ENCODE data around the gene TASP1. TPM values are rescaled to one million over a fixed set of nuclear protein-coding genes. Genes with fewer than 3 reads are reported as not detected.
"Not testable (repeated sequence)": the region's sequence is repeated elsewhere in the genome, so short reads cannot be mapped to it uniquely, and the experiment has no call there.

The TASP1 gene
- total RNA-seq, 1 experiment from 2014 or later: 9.5 TPM

DNA sequence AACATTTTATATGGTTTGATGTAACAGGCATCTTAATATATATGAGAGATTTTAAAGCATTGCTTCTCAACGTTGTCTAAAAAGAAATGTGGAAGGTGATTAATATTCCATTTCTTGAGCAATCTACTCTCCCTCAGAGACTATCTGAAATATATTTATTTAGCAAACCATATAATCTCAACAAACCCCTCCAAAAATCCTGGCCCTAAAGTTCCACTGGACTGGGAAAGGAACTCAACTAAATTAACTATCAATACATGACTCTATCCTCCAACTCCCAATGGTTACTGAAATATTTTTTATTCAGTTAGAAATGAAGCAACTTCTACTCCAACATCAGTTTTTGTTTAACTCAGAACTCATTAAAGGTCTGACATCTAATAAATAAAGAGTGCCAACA is 6.3 kb downstream of the TASP1 start:
- Histone ChIP-seq H2AFZ (ENCODE audit: low read length) (no peak overlapping the region), H3K23ac (ENCODE audit: insufficient read length, low read depth, low read length) (no peak overlapping the region), H3K4me2 (ENCODE audit: insufficient read depth, insufficient read length, low read length) (no peak overlapping the region), H3K56ac (ENCODE audit: insufficient read length, low read depth, low read length) (no peak overlapping the region), H3K79me2 (ENCODE audit: insufficient read depth, low read length) (peaks cover 4% of the 10 kb centered on the region; the same call in 1 of the 2 replicates), H3K18ac (ENCODE audit: insufficient read length, low read depth, low read length) (no peak overlapping the region), H4K20me1 (ENCODE audit: control insufficient read depth, insufficient read depth, insufficient read length) (no peaks in the 10 kb centered on the region), H3K27ac (ENCODE audit: insufficient read length, low read depth, low read length) (no peak overlapping the region), H3K4me1 (ENCODE audit: insufficient read depth, low read length) (no peaks in the 10 kb centered on the region; the same call in 1 of the 2 replicates), H4K91ac (ENCODE audit: insufficient read length, low read depth, low read length) (no peak overlapping the region), H2BK5ac (ENCODE audit: insufficient read length, low read length) (no peak overlapping the region), H2BK12ac (ENCODE audit: insufficient read length, low read depth, low read length) (no peak overlapping the region), H4K5ac (ENCODE audit: insufficient read length, low read depth, low read length) (no peak overlapping the region), H3K9me3 (ENCODE audit: control insufficient read depth, low read depth, low read length) (no peaks in the 10 kb centered on the region), H4K8ac (replicated peaks; ENCODE audit: insufficient read length, low read depth, low read length) (no peak overlapping the region), H3K9ac (ENCODE audit: extremely low read depth, insufficient read length, low read length) (no peak overlapping the region), H2BK20ac (ENCODE audit: low read depth, low read length, poor library complexity, severe bottlenecking) (no peak overlapping the region), H2BK120ac (ENCODE audit: low read depth, low read length, poor library complexity, severe bottlenecking) (no peak overlapping the region), H3K14ac (ENCODE audit: insufficient read depth, low read length) (no peak overlapping the region), H3T11ph (ENCODE audit: low read length) (no peak overlapping the region), H3K4ac (ENCODE audit: low read depth, low read length) (no peak overlapping the region), H3K23me2 (ENCODE audit: insufficient read length, low read depth, low read length, poor library complexity, severe bottlenecking) (no peaks in the 10 kb centered on the region), H2BK15ac (ENCODE audit: low read depth, low read length) (no peak overlapping the region), H3K27me3 (ENCODE audit: insufficient read depth, low read length) (no peaks in the 10 kb centered on the region), H2AK5ac (ENCODE audit: insufficient read length, low read length) (no peak overlapping the region), H3K79me1 (ENCODE audit: insufficient read depth, low read depth, low read length, poor library complexity, severe bottlenecking) (peaks cover 3% of the 10 kb centered on the region)
- peaks cover 18 to 20% of the 10 kb centered on the region in 2 experiments for H3K4me1 Mint-ChIP-seq
- TF ChIP-seq, protein P1, sequence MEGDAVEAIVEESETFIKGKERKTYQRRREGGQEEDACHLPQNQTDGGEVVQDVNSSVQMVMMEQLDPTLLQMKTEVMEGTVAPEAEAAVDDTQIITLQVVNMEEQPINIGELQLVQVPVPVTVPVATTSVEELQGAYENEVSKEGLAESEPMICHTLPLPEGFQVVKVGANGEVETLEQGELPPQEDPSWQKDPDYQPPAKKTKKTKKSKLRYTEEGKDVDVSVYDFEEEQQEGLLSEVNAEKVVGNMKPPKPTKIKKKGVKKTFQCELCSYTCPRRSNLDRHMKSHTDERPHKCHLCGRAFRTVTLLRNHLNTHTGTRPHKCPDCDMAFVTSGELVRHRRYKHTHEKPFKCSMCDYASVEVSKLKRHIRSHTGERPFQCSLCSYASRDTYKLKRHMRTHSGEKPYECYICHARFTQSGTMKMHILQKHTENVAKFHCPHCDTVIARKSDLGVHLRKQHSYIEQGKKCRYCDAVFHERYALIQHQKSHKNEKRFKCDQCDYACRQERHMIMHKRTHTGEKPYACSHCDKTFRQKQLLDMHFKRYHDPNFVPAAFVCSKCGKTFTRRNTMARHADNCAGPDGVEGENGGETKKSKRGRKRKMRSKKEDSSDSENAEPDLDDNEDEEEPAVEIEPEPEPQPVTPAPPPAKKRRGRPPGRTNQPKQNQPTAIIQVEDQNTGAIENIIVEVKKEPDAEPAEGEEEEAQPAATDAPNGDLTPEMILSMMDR (conservative IDR thresholded peaks at IDR 0.05): no peak
- H3K27ac Mint-ChIP-seq: no peak overlapping the region; a peak in 1 of 7 replicates
- peaks cover 10 to 14% (median 10%) of the 10 kb centered on the region in 3 experiments; a peak in 5 of 7 replicates for H3K36me3 Mint-ChIP-seq (ENCODE audit: insufficient read depth in 1 of 3, low read depth in 3 of 3)
- DNase-seq: no peak
- H3K4me3 Mint-ChIP-seq: no peak overlapping the region
- no peaks in the 10 kb centered on the region for H3K27me3 Mint-ChIP-seq (ENCODE audit: low read depth)
- no CpG with 5 or more reads among the region's 1 CpG for WGBS (ENCODE audit: extremely low coverage, insufficient read length, low lambda C conversion rate)
- no peaks in the 10 kb centered on the region for H3K9me3 Mint-ChIP-seq

DNA sequence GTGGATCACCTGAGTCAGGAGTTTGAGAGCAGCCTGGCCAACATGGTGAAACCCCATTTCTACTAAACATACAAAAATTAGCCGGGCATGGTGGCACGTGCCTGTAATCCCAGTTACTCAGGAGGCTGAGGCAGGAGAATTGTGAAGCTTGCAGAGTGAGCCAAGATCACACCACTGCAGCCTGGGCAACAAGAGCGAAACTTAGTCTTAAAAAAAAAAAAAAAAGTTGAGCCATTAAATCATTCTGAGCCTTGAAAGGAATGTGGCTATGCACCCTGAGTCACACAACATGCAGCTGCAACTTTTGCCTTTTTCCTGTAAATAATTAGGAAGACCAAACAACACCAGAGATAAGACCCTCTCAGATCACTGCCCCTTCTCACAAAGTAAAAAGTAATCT is 11.2 kb downstream of the TASP1 start:
- H2BK120ac ChIP-seq (ENCODE audit: low read depth, low read length, poor library complexity, severe bottlenecking); H3K4ac ChIP-seq (ENCODE audit: low read depth, low read length); H3K9me3 ChIP-seq (ENCODE audit: control insufficient read depth, low read depth, low read length); H2AK5ac ChIP-seq (ENCODE audit: insufficient read length, low read length); H3K23me2 ChIP-seq (ENCODE audit: insufficient read length, low read depth, low read length, poor library complexity, severe bottlenecking); H3K18ac ChIP-seq (ENCODE audit: insufficient read length, low read depth, low read length); H3K14ac ChIP-seq (ENCODE audit: insufficient read depth, low read length); H3K27ac ChIP-seq (ENCODE audit: insufficient read length, low read depth, low read length); H2BK5ac ChIP-seq (ENCODE audit: insufficient read length, low read length); H2AFZ ChIP-seq (ENCODE audit: low read length); H3K79me1 ChIP-seq (ENCODE audit: insufficient read depth, low read depth, low read length, poor library complexity, severe bottlenecking); H4K5ac ChIP-seq (ENCODE audit: insufficient read length, low read depth, low read length); H3K4me1 ChIP-seq (ENCODE audit: insufficient read depth, low read length); H2BK15ac ChIP-seq (ENCODE audit: low read depth, low read length); H4K8ac ChIP-seq (replicated peaks; ENCODE audit: insufficient read length, low read depth, low read length); H3K4me2 ChIP-seq (ENCODE audit: insufficient read depth, insufficient read length, low read length); H4K20me1 ChIP-seq (ENCODE audit: control insufficient read depth, insufficient read depth, insufficient read length); DNase-seq; H3K23ac ChIP-seq (ENCODE audit: insufficient read length, low read depth, low read length); H3T11ph ChIP-seq (ENCODE audit: low read length); H3K9ac ChIP-seq (ENCODE audit: extremely low read depth, insufficient read length, low read length); H2BK12ac ChIP-seq (ENCODE audit: insufficient read length, low read depth, low read length); H3K4me3 Mint-ChIP-seq; H4K91ac ChIP-seq (ENCODE audit: insufficient read length, low read depth, low read length); H2BK20ac ChIP-seq (ENCODE audit: low read depth, low read length, poor library complexity, severe bottlenecking); H3K56ac ChIP-seq (ENCODE audit: insufficient read length, low read depth, low read length); H3K79me2 ChIP-seq (ENCODE audit: insufficient read depth, low read length); H3K27me3 Mint-ChIP-seq (ENCODE audit: low read depth); H3K9me3 Mint-ChIP-seq; H3K27me3 ChIP-seq (ENCODE audit: insufficient read depth, low read length): not testable (repeated sequence)
- no CpG with 5 or more reads among the region's 3 CpGs for WGBS (ENCODE audit: extremely low coverage, insufficient read length, low lambda C conversion rate)
- peaks cover 39 to 44% of the 10 kb centered on the region in 2 experiments for H3K4me1 Mint-ChIP-seq
- H3K27ac Mint-ChIP-seq: peak overlapping the region in 2 of 3 experiments; percentile 63 to 66; a peak in 5 of 7 replicates
- H3K36me3 Mint-ChIP-seq (ENCODE audit: insufficient read depth in 1 of 3, low read depth in 3 of 3): peaks cover 7 to 17% (median 13%) of the 10 kb centered on the region in 3 experiments; a peak in 5 of 7 replicates

Measured in H9 (cell line).